NCI-H82 treated with DMSO at 0.1 percent for 48 hours (cell line): ENCODE measurements around the gene PRDM15.

ENCODE experiments used
- DNase-seq: peaks from one replicate; lab custom pipeline; 2025; ENCODE audit not compliant: unreplicated experiment; lab: John Stamatoyannopoulos, UW

Gene PRDM15

DNA sequence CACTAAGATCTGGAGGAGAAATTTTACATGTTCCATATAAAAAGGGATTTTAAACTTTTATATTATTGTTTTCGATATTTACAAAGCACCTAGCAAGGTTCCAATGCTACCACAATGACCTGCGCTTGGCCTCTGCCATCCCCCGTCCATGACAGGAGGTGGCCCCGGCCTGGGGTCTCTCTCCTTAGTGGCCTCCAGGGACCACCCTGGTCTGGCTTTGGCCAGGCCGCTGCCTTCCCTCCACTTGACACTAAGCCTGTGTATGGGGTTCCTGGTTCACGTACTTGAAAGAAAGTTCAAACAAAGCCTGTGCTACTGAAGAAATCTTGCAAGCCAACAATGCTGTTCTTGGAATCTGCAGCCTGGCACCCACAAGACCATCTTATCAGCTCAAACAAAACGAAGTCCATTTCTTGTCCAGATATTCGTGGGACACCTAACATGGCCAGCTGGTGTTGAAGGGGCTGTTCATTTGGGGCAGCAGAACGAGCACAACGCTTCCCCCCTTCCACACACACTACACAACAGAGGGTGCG, 12.8 kb downstream of the PRDM15 start:
- no peak for DNase-seq

DNA sequence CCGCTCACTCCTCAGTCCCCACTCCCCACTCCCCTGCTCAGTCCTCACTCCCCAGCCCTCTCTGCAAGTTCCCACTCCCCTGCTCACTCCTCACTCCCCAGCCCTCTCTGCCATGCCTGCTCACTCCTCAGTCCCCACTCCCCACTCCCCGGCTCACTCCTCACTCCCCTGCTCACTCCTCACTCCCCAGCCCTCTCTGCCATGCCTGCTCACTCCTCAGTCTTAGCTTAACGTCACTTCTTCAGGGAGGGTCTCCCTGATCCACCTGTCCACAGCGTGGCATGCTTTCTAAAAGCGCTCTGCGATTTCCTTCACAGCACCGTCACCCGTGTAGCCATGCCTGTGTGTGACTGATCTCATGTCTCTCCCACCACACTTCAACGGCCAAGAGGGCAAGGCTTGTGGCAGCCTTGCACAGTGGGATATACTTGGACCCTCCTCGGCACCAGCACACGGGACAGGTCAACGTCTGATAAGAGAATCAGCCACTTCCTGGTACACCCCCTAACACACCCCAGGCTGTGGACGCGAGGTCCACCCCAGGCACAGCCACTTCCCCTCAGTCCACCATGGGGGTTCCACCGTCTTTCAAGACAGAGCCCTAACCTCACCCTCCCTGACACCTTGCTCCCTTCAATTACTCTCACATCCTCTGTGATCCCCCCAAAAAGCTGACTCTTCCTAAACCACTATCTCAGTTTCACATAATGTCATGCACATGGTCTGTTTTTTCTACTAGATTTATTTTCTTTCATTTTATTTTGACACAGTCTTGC, 14.0 kb downstream of the PRDM15 start:
- DNase-seq, result no peak

DNA sequence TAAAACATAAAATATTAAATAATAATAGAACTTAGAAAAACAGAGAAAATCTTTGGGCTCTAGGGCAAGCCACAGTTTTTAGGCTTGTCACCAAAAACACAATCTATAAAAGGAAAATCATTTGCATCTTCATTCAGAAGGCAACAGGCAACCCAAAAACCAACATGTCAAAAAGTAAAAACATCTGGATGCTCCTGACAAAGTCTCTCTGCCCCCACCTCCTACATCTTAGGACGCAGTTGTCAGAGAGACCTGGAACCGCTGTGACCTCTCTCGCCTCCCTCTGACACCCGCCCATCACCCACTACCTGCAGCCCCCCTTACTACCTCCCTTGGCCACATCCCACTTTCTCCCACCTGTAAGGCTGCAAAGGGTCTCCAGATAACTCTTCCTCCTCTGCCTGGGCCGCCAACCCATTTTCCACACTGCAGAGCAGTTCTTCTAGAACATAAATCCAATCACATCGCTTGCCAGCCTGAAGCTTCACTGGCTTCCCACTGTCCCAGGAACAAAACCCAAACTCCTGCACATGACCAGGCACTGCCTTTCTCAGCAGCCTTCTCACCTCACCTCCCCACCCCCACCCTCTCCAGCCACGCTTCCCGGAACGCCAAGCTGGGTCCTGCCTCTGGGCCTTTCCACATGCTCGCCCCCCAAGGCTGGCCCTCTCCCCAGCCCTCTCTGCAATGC, 14.7 kb downstream of the PRDM15 start:
- DNase-seq, result no peak

DNA sequence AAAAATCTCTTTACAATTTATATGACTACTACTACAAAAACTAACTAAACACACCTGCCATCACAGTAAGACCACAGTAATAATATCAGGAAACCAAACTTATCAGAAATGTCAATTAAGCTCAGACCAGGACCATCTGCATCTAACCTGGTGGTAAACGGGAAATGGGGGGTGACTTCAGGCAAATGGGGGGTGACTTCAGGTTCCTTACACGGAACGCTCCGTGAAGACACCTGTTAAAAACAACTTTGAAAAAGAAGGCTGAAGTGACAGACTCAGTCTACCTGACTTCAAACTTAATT, 15.8 kb downstream of the PRDM15 start:
- no peak for DNase-seq

DNA sequence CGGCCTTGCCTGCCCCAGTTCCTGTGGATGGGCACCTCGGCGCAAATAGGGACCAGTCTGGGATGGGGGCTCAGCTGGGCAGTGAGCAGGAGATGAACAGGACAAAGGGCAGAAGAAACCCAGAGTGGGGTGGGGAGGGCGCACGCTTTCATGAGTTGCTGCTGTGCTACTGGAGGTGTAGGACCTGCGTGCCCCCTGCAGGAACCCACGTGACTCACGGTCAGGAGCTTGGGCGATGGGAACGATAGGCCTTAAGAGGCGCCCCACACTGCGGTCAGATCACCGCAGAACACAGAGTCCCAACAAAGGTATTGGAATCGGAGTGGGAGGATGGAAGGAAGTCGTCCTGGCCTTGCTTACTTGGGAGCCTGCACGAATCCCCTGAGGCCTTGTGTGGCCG, 17.2 kb downstream of the PRDM15 start:
- no peak for DNase-seq

DNA sequence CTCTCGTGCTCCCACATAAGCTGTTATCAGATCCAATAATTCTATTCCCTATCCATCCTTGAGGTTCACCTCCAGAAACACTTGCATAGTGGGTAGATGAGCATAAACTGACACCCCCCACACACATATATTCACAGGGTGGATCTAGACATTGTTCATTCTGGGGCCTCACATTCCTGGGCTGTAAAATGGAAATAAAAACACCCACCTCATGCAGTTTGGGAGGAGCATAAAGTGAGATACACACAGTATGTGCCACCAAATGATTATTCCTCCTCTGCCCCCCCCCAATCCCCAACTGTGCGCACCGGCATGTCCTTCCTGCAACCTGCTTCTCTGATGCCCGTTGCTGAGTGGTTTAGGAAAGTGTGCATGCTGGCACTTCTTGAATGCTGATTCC, 17.9 kb downstream of the PRDM15 start:
- no peak for DNase-seq

DNA sequence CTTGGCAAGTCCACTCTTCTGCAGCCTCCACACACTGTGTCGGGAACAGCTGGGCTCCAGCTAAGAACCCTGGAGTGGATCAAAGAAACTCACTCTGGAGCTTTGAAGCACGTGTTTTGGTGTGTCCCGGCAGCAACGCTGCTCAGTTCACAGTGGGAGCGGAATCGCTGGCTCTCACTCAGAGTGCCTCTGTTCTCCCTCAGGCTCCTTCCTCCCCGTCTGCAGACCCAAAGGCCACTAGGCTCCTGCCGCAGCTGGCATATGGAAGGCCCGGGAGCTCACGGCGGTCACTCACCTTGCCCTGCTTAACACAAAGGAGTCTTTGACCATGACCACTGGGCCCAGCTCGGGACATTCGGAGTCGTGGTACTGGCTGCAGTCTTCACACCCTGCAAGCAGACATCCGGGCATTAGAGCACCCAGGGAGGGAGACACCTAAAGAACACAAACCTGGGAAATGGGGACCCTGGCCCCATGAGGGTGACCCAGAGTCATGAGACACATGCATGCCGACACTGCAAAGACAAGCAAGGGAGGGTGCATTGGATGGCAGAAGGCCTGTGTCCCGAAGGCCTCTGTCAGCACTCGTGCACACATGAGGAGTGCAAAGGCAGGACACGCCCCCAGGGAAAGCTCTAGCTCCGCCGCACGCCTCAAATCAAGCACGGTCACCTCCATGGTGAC, 19.7 kb downstream of the PRDM15 start:
- no peak for DNase-seq

DNA sequence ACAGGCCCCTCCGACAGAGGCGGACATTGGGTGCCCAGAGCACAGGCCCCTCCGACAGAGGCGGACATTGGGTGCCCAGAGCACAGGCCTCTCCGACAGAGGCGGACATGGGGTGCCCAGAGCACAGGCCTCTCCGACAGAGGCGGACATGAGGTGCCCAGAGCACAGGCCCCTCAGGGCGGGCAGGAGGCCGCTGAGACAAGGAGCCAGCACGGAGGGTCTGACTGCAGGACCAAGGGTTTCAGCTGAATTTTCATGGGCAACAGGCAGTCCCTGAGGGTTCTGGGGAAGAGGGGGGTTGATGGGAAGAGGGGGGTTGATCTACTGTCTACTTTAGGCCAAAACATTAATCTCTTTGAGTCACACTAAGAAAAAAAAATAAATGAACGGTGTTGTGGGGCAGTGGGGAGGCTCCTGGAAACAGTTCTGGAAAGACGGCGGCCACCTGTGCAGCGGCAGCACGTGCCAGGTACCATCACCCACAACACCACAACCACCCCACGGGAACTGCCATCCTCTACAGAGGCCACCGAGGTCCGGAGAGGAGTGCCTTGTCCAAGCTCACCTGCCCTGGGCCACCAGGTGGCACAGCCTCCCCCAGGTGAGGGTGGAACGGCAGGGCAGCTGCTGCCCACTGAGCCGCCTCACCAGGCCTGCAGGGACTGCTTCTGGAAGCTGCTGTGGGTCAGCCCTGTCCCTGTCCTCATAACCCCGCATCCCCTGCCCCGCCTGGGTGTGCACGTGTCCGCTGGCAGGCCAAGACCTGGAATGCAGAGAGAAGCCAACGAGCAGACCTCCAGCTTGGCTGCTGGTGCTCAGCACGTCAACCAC, 20.5 kb downstream of the PRDM15 start:
- no peak for DNase-seq

DNA sequence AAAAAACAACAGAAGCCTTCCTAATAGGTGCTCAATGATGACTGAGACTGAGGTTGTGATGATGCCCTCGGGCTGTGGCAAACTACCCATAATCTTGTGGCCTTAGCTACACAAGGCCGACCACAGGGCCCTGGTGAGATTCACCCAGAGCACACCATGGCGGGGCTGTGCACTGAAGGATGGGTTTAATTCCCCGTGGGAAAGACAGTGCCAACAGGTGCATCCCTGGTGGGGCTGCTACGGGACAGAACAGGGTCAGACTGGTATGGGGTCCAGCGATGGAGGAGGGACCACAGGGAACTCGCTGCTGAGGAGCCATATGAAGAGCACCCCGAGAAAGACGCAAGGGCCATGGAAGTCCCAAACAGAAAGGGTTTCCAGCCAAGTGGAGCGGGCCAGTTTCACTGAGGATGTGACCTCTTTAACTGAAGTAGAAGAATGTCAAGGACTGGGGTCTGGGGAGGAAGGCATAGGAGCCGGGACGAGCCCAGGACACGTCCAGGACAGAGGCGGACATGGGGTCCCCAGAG, 21.3 kb downstream of the PRDM15 start:
- no peak for DNase-seq

DNA sequence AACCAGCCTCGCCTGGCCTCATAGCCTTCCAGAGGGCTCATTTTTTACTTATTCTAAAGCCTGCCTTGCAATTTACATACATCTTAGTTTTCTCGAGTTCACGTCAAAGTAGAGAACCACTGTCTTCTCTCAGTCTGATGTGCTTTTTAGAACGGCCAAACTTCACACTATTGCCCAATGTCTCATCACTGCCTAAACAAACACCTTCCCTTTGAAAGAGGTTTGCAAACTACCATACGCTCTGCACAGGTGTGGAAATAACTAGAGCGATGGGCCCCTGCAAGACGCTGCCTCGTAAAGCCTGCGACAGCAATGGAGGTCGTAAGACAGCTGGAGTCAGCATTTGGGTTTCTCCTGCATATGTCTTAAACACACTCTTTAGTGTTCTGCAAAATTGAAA, 22.6 kb downstream of the PRDM15 start:
- DNase-seq, result no peak

DNA sequence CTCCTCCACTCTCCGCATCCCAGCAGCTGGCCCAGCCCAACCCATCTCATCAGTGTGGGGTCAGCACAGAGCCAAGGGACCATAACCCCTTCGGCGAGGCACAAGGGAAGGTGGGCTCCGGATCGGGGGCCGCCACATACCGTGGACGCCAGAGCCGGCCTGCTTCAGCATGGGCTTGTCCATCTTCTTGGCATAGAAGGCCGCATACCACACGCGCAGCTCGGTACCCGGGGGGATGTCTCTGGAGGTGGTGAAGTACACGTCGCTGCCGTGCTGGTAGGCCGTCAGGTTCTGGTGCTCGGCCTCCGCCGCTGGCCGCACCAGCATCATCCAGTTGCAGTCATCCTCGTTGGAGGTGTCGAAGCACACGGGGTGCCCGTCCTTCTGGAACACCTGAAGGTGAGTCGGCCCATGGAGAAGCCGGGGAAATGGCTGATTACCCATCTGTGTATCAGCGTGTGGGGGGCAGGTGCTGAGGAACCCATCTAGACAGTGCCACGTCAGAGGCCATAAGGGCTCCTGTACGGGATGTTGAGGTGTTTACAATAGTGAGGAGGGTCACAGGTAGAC, 24.6 kb downstream of the PRDM15 start:
- no peak for DNase-seq

DNA sequence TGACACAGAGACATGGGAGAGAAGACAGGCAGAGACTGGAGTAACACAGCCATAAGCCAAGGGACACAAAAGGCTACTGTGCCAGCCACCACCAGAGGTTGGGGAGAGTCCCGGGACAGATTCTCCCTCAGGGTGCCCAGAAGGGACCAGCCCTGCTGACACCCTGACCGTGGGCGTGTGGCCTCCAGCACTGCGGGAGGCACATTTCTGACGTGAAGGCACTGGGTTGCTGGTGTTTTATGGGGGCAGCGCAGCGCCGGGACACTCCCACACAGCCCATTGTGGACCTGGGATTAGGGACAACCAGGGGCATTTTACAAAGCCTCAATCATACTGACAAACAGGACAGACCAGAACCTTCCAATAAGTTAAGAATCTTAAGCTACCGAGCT, 26.2 kb downstream of the PRDM15 start:
- no peak for DNase-seq

DNA sequence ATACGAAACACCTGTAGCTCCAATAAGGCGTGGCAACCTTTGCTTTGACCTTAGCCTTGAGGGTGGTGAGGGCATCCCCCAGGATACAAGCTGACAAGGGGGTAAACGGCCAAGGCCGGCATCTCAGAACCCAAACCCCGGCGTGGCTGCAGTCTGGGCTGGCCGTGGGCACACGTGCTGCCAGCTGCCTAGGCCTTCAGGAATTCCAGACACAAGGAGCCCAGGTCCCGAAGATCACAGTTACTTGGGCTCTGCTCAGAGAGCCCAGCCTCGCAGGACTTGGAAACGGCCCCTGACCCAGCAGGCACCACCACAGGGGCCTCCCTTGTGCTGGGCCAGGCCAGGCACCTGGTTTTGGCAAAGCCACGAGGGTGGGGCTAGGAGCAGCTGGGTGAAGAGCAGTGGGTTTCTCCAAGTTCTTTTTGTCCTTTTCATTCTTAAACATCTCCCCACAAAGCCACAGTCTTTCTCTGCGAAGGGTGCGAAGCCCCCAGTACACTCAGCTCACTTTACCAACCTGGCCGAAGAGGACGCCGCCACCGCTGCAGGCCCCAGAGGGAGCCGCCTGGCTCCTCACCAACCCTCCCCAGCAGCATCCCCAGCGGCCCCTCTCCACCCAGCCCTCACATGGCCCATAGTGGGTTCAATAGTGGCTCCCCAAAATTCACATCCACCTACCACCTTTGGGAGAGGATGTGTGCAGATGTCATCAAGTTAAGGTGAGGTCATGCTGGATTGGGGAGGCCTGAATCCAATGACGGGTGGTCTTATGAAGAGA, 26.8 kb downstream of the PRDM15 start:
- no peak for DNase-seq

DNA sequence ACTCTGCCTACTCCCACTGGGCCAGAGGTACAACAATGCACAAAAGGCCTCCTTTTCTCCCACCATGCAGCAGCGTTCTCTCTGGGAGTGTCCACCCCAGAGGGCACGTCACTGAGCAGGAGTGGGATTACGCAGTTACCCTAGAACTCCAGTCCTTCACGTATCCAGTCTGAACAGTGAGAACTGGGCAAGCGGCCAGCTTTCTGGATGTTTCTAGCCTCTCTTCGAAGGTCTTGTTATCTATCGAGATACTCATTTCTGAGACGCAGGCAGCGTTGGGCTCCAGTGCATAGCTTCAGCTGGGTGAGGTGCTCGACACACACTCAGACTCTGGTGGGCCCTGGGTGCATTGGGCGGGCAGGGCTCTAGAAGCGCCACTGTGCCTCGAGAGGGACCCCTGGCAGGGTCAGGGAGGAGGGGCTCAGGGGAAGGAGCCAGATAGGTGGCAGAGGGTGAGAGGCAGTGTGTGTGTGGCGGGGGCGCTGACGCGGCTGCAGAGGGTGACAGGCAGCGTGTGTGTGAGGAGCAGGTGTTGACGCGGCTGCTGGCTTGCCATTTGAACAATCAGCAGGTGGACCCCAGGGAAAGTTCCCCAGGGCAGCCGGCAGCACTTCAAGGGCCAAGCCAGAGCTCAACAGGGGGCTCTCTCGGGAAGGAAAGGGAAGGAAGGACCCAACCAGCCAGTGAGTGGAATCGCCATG, 27.9 kb downstream of the PRDM15 start:
- DNase-seq, result no peak

DNA sequence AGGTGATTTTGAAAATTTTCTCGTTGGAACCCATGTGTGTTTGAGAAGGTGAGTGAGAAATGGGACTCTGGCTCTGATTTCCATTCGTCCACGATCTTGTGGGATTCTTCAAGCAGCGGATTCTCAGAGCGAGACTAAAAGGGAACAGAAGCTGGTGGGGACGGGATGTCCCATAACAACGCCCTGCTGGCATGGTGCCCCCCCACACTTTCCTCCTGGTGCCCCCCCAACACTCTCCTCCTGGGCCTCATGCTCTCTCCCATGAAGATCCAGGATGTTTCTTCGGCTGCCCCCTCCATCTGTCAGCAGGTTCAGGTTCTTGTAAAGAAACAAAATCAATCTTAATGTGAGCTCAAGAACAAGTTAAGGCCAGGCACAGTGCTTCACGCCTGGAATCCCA, 29.1 kb downstream of the PRDM15 start:
- DNase-seq, result no peak

DNA sequence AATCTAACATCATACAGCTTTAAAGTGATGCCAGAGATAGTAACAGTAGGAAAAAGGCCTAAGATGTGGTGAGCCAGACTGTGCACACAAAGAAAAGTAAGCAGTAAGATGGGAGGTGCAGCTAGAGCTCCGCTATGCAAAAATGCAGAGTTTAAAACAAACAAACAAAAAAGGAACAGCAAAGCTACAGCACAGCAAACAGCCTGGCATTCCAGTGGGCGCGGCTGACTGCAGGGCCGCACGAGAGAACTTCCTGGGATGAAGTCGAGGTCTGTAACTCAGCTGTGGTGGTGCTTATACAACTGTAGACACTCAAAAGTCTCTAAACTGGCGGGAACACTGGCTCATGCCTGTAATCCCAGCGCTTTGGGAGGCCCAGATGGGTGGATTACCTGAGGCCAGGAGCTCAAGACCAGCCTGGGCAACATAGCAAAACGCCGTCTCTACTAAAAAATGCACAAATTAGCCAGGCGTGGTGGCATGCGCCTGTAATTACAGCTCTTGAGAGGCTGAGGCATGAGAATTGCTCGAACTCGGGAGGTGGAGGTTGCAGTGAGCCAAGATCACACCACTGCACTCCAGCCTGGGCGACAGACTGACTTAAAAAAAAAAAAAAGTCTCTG, 30.1 kb downstream of the PRDM15 start:
- DNase-seq, result no peak

DNA sequence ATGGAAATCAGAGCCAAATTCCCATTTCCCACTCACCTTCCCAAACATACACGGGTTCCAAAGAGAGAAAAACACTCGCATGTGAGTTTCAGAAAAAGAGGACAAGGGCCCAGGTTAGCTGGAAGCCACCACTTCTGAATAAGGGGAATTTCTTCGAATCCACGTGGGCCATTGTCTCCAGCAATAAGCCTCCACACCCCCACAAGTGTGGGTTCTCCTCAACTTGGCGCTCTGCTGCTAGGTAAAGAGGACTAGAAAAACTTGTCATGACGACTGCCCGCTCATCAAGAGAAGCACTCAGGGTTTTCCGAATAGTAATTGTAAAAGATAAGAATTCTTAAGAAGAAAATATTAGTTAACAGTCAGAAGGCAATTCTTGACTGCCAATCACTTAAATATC, 30.6 kb downstream of the PRDM15 start:
- no peak for DNase-seq

DNA sequence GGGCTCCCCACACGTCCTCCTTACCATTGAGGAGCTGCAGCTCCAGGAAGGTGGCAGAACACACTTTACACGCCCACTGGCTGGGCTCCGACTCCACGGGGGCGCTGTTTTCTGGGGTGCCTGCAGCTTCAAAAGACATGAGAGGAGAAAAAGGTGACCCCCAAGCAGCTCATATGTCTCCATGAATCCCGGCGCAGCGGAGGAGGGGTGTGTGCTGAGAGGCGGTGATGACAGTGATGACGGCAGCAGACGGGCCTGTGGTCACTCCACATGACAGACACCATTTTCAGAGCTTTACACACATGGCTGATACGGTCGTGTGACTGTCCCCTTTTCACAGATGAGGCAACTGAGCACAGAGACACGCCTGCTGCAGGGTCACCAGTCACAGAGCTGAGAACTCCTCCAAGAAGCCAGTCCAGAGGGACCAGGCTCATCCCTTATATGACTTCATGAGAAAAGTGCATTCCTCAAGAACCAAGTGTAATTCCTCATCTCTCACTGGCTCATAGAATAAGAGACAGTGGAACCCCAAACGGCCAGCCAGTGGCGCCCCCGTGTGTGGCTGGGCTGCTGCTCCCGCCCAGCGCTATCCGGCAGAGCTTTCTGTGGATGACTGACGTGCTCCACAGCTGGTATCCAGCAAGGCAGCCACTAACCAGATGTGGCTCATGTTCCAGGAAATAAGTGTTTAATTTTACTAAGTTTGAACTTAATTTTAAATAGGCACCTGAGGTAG, 31.9 kb downstream of the PRDM15 start:
- DNase-seq, result no peak
